ENCODE results near the gene TXNRD2.

The TXNRD2 gene

DNA sequence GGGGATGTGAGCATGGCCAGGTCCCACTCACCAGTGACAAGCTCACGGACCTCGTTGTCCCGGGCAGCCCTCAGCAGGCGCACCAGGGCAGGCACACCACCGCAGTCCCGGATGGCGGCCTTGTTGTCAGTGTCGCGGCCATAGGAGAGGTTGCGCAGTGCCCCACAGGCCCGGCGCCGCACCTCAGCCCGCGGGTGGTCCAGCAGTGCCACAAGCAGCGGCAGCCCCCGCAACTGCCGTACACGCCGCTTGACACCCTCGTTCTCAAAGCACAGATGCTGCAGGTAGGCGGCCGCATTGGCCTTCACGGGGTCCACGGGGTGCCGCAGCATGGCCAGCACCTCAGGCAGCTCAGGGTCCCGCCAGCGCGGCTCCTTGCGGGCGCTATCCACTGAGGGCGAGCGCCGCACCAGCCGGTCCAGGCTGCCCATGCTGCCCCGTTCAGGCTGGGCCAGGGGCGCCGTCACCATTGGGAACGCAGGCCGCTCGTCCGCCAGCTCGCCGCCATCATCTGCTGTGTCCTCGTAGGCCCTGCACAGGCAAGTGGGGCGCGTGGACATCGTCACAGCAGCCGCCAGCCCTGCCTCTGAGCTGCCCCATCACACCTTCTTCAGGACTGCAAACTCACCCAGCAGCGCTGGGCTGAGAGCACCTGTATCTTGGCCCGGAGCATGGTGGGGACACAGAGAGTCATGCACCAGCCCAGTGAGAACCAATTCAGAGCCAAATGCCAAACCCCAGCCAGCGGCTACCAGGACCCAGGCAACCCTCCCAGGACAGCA, 38.3 kb upstream of the TXNRD2 start:
- TF ChIP-seq, protein P1, sequence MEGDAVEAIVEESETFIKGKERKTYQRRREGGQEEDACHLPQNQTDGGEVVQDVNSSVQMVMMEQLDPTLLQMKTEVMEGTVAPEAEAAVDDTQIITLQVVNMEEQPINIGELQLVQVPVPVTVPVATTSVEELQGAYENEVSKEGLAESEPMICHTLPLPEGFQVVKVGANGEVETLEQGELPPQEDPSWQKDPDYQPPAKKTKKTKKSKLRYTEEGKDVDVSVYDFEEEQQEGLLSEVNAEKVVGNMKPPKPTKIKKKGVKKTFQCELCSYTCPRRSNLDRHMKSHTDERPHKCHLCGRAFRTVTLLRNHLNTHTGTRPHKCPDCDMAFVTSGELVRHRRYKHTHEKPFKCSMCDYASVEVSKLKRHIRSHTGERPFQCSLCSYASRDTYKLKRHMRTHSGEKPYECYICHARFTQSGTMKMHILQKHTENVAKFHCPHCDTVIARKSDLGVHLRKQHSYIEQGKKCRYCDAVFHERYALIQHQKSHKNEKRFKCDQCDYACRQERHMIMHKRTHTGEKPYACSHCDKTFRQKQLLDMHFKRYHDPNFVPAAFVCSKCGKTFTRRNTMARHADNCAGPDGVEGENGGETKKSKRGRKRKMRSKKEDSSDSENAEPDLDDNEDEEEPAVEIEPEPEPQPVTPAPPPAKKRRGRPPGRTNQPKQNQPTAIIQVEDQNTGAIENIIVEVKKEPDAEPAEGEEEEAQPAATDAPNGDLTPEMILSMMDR (IDR thresholded peaks at IDR 0.05; ENCODE audit: poor library complexity, severe bottlenecking) = no peak
- Histone ChIP-seq H3K4me3 (ENCODE audit: severe bottlenecking) (no peak overlapping the region), H3K27ac (ENCODE audit: poor library complexity, severe bottlenecking) (no peak overlapping the region), H3K4me1 (ENCODE audit: insufficient read depth, poor library complexity, severe bottlenecking) (peaks cover 34% of the 10 kb centered on the region), H3K36me3 (ENCODE audit: low read depth) (peaks cover 7% of the 10 kb centered on the region; the same call in 1 of the 2 replicates), H3K27me3 (ENCODE audit: insufficient read depth, poor library complexity, severe bottlenecking) (no peaks in the 10 kb centered on the region), H3K9me3 (ENCODE audit: severe bottlenecking) (peaks cover 2% of the 10 kb centered on the region)
- no peak for ATAC-seq (ENCODE audit: low read depth)
- DNase-seq (ENCODE audit: low spot score) = no peak

GRCh38 chr22:19978748-19979147, 37.1 kb upstream of the TXNRD2 start:
- ATAC-seq (ENCODE audit: low read depth) (no peak), DNase-seq (ENCODE audit: low spot score) (no peak)
- Histone ChIP-seq H3K9me3 (ENCODE audit: severe bottlenecking) (peaks cover 2% of the 10 kb centered on the region), H3K27me3 (ENCODE audit: insufficient read depth, poor library complexity, severe bottlenecking) (no peaks in the 10 kb centered on the region), H3K4me1 (ENCODE audit: insufficient read depth, poor library complexity, severe bottlenecking) (peaks cover 24% of the 10 kb centered on the region), H3K27ac (ENCODE audit: poor library complexity, severe bottlenecking) (no peak overlapping the region), H3K4me3 (ENCODE audit: severe bottlenecking) (no peak overlapping the region), H3K36me3 (ENCODE audit: low read depth) (peaks cover 11% of the 10 kb centered on the region; the same call in 1 of the 2 replicates)
- TF ChIP-seq, protein P1 (IDR thresholded peaks at IDR 0.05; ENCODE audit: poor library complexity, severe bottlenecking) = no peak

- peaks cover 12% of the 10 kb centered on the region for H3K4me1 ChIP-seq (ENCODE audit: insufficient read depth, poor library complexity, severe bottlenecking)
- H3K36me3 ChIP-seq (ENCODE audit: low read depth) = peaks cover 11% of the 10 kb centered on the region; the same call in 1 of the 2 replicates
- TF ChIP-seq, protein P1 (IDR thresholded peaks at IDR 0.05; ENCODE audit: poor library complexity, severe bottlenecking) = no peak
- peaks cover 2% of the 10 kb centered on the region for H3K9me3 ChIP-seq (ENCODE audit: severe bottlenecking)
- no peak for ATAC-seq (ENCODE audit: low read depth)
- no peak for DNase-seq (ENCODE audit: low spot score)
- no peak overlapping the region for H3K27ac ChIP-seq (ENCODE audit: poor library complexity, severe bottlenecking)
- H3K4me3 ChIP-seq (ENCODE audit: severe bottlenecking) = no peak overlapping the region
- no peaks in the 10 kb centered on the region for H3K27me3 ChIP-seq (ENCODE audit: insufficient read depth, poor library complexity, severe bottlenecking)
These were observed 36.0 kb upstream of the TXNRD2 start for GRCh38 chr22:19977296-19978243.

- Histone ChIP-seq H3K27me3 (ENCODE audit: insufficient read depth, poor library complexity, severe bottlenecking) (no peaks in the 10 kb centered on the region), H3K27ac (ENCODE audit: poor library complexity, severe bottlenecking) (no peak overlapping the region), H3K4me3 (ENCODE audit: severe bottlenecking) (no peak overlapping the region), H3K4me1 (ENCODE audit: insufficient read depth, poor library complexity, severe bottlenecking) (peaks cover 12% of the 10 kb centered on the region), H3K9me3 (ENCODE audit: severe bottlenecking) (peaks cover 2% of the 10 kb centered on the region), H3K36me3 (ENCODE audit: low read depth) (peaks cover 11% of the 10 kb centered on the region; the same call in 1 of the 2 replicates)
- ATAC-seq (ENCODE audit: low read depth) = no peak
- TF ChIP-seq, protein P1 (IDR thresholded peaks at IDR 0.05; ENCODE audit: poor library complexity, severe bottlenecking) = no peak
- DNase-seq (ENCODE audit: low spot score) = no peak
These were observed 35.1 kb upstream of the TXNRD2 start for GRCh38 chr22:19976671-19977070.
